PC-3 (cell line): ENCODE measurements around the gene MED12L.

Experiments used
- EZH2 ChIP-seq: fragments of 300-600 bp; sonication (generic); IDR thresholded peaks from one replicate; pipeline ENCODE4 v1.6.1; 2017; ENCODE audit warnings: antibody characterized with exemption, mild to moderate bottlenecking, low read length; ENCODE audit not compliant: unreplicated experiment
- EZH2phosphoT487 ChIP-seq: fragments of 300-600 bp; sonication (generic); IDR thresholded peaks from 2 replicates; pipeline ENCODE4 v1.6.1; 2018; ENCODE audit warnings: mild to moderate bottlenecking, antibody characterized with exemption, low read length, borderline replicate concordance
- TF ChIP-seq, protein P1 (sequence below): fragments of 300-600 bp; sonication (generic); conservative IDR thresholded peaks from 2 replicates; pipeline ENCODE4 v1.5.1; 2017; ENCODE audit warnings: antibody characterized with exemption, low read depth, mild to moderate bottlenecking, low read length

DNA sequence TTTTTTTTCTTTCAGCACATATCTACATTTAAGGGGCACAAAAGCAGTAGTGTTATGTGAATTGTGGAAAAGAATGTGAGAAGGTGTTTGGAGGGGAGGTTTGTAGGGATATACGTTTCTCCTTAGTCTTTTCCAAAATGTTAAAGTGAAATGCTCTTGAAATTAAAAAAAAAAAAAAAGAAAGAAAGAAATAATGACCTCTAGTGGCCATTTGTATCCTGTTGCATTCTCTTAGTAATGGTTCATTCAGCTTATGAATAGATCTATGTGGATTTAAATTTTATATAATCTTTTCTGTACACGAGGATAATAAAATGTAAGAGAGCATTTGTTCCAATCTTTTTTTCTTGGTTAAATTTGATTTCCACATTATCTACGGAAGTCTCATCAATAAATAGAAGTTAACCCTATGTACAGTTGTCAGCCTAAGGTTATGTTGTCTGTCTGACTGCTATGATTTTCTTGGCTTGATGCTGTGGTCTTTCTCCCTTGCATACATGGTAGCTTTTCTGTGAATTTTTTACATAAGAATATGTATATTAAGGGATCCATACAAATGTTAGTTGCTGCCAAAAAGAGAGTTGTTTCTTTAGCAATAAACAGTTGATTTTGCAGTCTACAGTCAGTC, 242.2 kb downstream of the MED12L start:
- TF ChIP-seq, protein P1, sequence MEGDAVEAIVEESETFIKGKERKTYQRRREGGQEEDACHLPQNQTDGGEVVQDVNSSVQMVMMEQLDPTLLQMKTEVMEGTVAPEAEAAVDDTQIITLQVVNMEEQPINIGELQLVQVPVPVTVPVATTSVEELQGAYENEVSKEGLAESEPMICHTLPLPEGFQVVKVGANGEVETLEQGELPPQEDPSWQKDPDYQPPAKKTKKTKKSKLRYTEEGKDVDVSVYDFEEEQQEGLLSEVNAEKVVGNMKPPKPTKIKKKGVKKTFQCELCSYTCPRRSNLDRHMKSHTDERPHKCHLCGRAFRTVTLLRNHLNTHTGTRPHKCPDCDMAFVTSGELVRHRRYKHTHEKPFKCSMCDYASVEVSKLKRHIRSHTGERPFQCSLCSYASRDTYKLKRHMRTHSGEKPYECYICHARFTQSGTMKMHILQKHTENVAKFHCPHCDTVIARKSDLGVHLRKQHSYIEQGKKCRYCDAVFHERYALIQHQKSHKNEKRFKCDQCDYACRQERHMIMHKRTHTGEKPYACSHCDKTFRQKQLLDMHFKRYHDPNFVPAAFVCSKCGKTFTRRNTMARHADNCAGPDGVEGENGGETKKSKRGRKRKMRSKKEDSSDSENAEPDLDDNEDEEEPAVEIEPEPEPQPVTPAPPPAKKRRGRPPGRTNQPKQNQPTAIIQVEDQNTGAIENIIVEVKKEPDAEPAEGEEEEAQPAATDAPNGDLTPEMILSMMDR = peak; percentile 79
- no peak for TF ChIP-seq EZH2
- TF ChIP-seq EZH2phosphoT487 = no peak
